Astrocyte (in vitro differentiated cells and primary cell): Measurements from ENCODE around the gene NPC2.

Experiments
- CTCF ChIP-seq: IDR thresholded peaks from 2 replicates; pipeline ENCODE4 v1.5.1; 2011; ENCODE audit warnings: low read depth, mild to moderate bottlenecking, inconsistent platforms, low read length, moderate library complexity; ENCODE audit not compliant: insufficient read depth
- EZH2 ChIP-seq: IDR thresholded peaks from 2 replicates; pipeline ENCODE4 v1.6.1; 2012; ENCODE audit warnings: mild to moderate bottlenecking, low read length, inconsistent platforms; ENCODE audit not compliant: insufficient read depth

- no peak for TF ChIP-seq CTCF
- TF ChIP-seq EZH2, result no peak
These were observed 23.5 kb upstream of the NPC2 start for GRCh38 chr14:74516451-74517160.
